WTC11 (cell line): ENCODE results near the gene DNAJC6. TPM values are rescaled to one million over a fixed set of nuclear protein-coding genes. Genes with fewer than 3 reads are reported as not detected.

ENCODE experiments used
- ATF1 ChIP-seq: sonication (generic); formaldehyde crosslinking; IDR thresholded peaks from 2 replicates; pipeline ENCODE4 v1.8.1; 2023; ENCODE audit warnings: mild to moderate bottlenecking, moderate library complexity, missing genetic modification reagents
- CREB1 ChIP-seq: sonication (generic); formaldehyde crosslinking; IDR thresholded peaks from 2 replicates; pipeline ENCODE4 v1.8.0; 2023; ENCODE audit warnings: mild to moderate bottlenecking, missing genetic modification reagents
- CREM ChIP-seq: sonication (generic); formaldehyde crosslinking; IDR thresholded peaks from 2 replicates; pipeline ENCODE4 v1.8.1; 2022; ENCODE audit warnings: mild to moderate bottlenecking, missing genetic modification reagents, moderate library complexity
- ESRRA ChIP-seq: sonication (generic); formaldehyde crosslinking; IDR thresholded peaks from 2 replicates; pipeline ENCODE4 v1.8.1; 2022; ENCODE audit warnings: mild to moderate bottlenecking, missing genetic modification reagents, borderline replicate concordance
- FOXJ3 ChIP-seq: sonication (generic); formaldehyde crosslinking; IDR thresholded peaks from 2 replicates; pipeline ENCODE4 v1.9.0; 2021; ENCODE audit warnings: missing genetic modification reagents, mild to moderate bottlenecking, borderline replicate concordance
- FOXK1 ChIP-seq: sonication (generic); formaldehyde crosslinking; IDR thresholded peaks from 2 replicates; pipeline ENCODE4 v1.8.0; 2022; ENCODE audit warnings: mild to moderate bottlenecking, moderate library complexity, missing genetic modification reagents
- FOXP1 ChIP-seq: sonication (generic); formaldehyde crosslinking; IDR thresholded peaks from 2 replicates; pipeline ENCODE4 v1.8.0; 2022; ENCODE audit warnings: missing genetic modification reagents, mild to moderate bottlenecking, moderate library complexity, borderline replicate concordance
- GRHL2 ChIP-seq: fragments of 250-450 bp; sonication (Bioruptor Pico); IDR thresholded peaks from 2 replicates; pipeline ENCODE4 v1.8.0; 2022; ENCODE audit warnings: mild to moderate bottlenecking, moderate library complexity; ENCODE audit not compliant: insufficient replicate concordance, severe bottlenecking
- GTF2I ChIP-seq: fragments of 250-450 bp; sonication (Bioruptor Pico); conservative IDR thresholded peaks from 2 replicates; pipeline ENCODE4 v1.4.0; 2021; ENCODE audit warnings: mild to moderate bottlenecking
- JUN ChIP-seq: sonication (generic); formaldehyde crosslinking; IDR thresholded peaks from 2 replicates; pipeline ENCODE4 v1.8.0; 2023; ENCODE audit warnings: mild to moderate bottlenecking, missing genetic modification reagents
- NFE2L1 ChIP-seq: sonication (generic); formaldehyde crosslinking; IDR thresholded peaks from 2 replicates; pipeline ENCODE4 v1.8.1; 2023; ENCODE audit warnings: missing genetic modification reagents
- NFYB ChIP-seq: sonication (generic); formaldehyde crosslinking; conservative IDR thresholded peaks from 2 replicates; pipeline ENCODE4 v1.8.0; 2022; ENCODE audit warnings: low read depth, missing genetic modification reagents
- NR1H2 ChIP-seq: sonication (generic); formaldehyde crosslinking; IDR thresholded peaks from 2 replicates; pipeline ENCODE4 v1.9.0; 2021; ENCODE audit warnings: mild to moderate bottlenecking, moderate library complexity, missing genetic modification reagents
- NR2C2 ChIP-seq: sonication (generic); formaldehyde crosslinking; IDR thresholded peaks from 2 replicates; pipeline ENCODE4 v1.8.0; 2022; ENCODE audit warnings: mild to moderate bottlenecking, missing genetic modification reagents
- OVOL2 ChIP-seq: fragments of 250-450 bp; sonication (Bioruptor Pico); IDR thresholded peaks from 2 replicates; pipeline ENCODE4 v1.9.0; 2021; ENCODE audit warnings: mild to moderate bottlenecking, borderline replicate concordance
- PRRX2 ChIP-seq: fragments of 250-450 bp; sonication (Bioruptor Pico); IDR thresholded peaks from 2 replicates; pipeline ENCODE4 v1.8.0; 2021; ENCODE audit warnings: mild to moderate bottlenecking
- SMAD4 ChIP-seq: sonication (generic); formaldehyde crosslinking; IDR thresholded peaks from 2 replicates; pipeline ENCODE4 v1.8.0; 2022; ENCODE audit warnings: mild to moderate bottlenecking, missing genetic modification reagents
- TCF7 ChIP-seq: sonication (generic); formaldehyde crosslinking; IDR thresholded peaks from 2 replicates; pipeline ENCODE4 v1.8.0; 2022; ENCODE audit warnings: mild to moderate bottlenecking, low read depth, missing genetic modification reagents, moderate library complexity
- ZBTB21 ChIP-seq: sonication (generic); formaldehyde crosslinking; IDR thresholded peaks from 2 replicates; pipeline ENCODE4 v1.8.1; 2023; ENCODE audit warnings: mild to moderate bottlenecking, missing genetic modification reagents, borderline replicate concordance
- ZNF138 ChIP-seq: sonication (generic); formaldehyde crosslinking; conservative IDR thresholded peaks from 2 replicates; pipeline ENCODE4 v1.8.1; 2022; ENCODE audit warnings: mild to moderate bottlenecking, moderate library complexity, missing genetic modification reagents
- ZNF219 ChIP-seq: sonication (generic); formaldehyde crosslinking; IDR thresholded peaks from 2 replicates; pipeline ENCODE4 v1.8.0; 2023; ENCODE audit warnings: missing genetic modification reagents, mild to moderate bottlenecking, borderline replicate concordance
- ZNF396 ChIP-seq: fragments of 250-450 bp; sonication (Bioruptor Pico); IDR thresholded peaks from 2 replicates; pipeline ENCODE4 v1.8.0; 2021; ENCODE audit warnings: mild to moderate bottlenecking, moderate library complexity, borderline replicate concordance
- ZNF671 ChIP-seq: fragments of 250-450 bp; sonication (Bioruptor Pico); IDR thresholded peaks from 2 replicates; pipeline ENCODE4 v1.8.0; 2021; ENCODE audit warnings: mild to moderate bottlenecking
- total RNA-seq: library from RNA; stranded (reverse); gene quantifications from 3 replicates; pipeline ENCODE4 v1.2.3, GENCODE V29; 2021
- TF ChIP-seq, protein P1 (sequence below): fragments of 250-450 bp; sonication (Bioruptor Pico); IDR thresholded peaks from 2 replicates; pipeline ENCODE4 v1.8.0; 2021; ENCODE audit warnings: mild to moderate bottlenecking
- TF ChIP-seq, protein P2 (sequence below): sonication (generic); formaldehyde crosslinking; IDR thresholded peaks from 2 replicates; pipeline ENCODE4 v1.8.0; 2022; ENCODE audit warnings: missing genetic modification reagents
- TF ChIP-seq, protein P3 (sequence below): fragments of 200-600 bp; IDR thresholded peaks from 2 replicates; pipeline ENCODE4 v1.8.0; 2022; ENCODE audit warnings: antibody characterized with exemption
- TF ChIP-seq, protein P4 (sequence below): fragments of 250-450 bp; sonication (Bioruptor Pico); IDR thresholded peaks from 2 replicates; pipeline ENCODE4 v2.1.2; 2022; ENCODE audit warnings: mild to moderate bottlenecking, moderate library complexity
- TF ChIP-seq, protein P5 (sequence below): sonication (generic); formaldehyde crosslinking; IDR thresholded peaks from 2 replicates; pipeline ENCODE4 v1.8.0; 2022; ENCODE audit warnings: mild to moderate bottlenecking, missing genetic modification reagents
- TF ChIP-seq, protein P6 (sequence below): sonication (generic); formaldehyde crosslinking; IDR thresholded peaks from 2 replicates; pipeline ENCODE4 v1.8.1; 2022; ENCODE audit warnings: low read depth, mild to moderate bottlenecking, moderate library complexity, missing genetic modification reagents, borderline replicate concordance

Gene DNAJC6
- total RNA-seq, 1 experiment from 2014 or later, result 9.1 TPM

DNA sequence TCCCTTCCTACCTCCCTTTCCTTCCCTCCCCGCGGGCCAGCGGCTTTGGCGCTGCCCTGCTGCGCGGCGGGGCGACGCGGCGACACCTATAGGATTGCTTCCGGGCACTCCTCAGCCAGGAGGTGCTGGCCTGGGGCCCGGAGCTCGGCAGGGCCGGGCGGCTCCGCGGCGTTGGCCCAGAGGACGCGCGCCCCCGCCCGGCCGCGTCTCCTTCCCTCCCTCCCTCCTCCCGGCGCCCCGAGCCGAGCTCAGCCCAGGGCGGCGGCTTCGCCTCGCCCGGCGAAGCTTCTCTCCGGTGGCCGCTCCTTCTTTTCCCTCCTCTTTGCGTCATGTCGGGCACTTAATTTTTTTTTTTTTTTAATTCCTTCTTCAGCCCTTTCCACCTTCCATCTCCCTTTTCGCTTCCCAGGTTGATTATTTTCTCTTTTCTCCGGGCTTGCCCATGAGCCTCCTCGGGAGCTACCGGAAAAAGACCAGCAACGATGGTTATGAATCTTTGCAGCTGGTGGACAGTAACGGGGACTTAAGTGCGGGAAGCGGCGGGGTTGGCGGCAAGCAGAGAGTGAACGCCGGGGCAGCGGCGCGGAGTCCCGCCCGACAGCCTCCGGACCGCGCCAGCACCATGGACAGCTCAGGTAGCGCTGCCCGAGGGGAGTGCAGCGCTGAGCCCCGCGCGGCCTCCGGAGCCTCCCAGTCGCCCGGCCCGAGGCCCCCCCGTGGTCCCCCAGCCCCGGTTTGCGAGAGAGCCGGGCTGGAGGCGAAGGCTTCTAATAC lies at the start of gene DNAJC6 (continued):
- peak; percentile 69; the same call in 1 of the 2 replicates for TF ChIP-seq CREM (CRISPR knock-in tag)
- TF ChIP-seq, protein P1, sequence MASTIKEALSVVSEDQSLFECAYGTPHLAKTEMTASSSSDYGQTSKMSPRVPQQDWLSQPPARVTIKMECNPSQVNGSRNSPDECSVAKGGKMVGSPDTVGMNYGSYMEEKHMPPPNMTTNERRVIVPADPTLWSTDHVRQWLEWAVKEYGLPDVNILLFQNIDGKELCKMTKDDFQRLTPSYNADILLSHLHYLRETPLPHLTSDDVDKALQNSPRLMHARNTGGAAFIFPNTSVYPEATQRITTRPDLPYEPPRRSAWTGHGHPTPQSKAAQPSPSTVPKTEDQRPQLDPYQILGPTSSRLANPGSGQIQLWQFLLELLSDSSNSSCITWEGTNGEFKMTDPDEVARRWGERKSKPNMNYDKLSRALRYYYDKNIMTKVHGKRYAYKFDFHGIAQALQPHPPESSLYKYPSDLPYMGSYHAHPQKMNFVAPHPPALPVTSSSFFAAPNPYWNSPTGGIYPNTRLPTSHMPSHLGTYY (CRISPR knock-in tag), result no peak
- TF ChIP-seq NR1H2 (CRISPR knock-in tag), result peak; percentile 67; the same call in 1 of the 2 replicates
- TF ChIP-seq, protein P2, sequence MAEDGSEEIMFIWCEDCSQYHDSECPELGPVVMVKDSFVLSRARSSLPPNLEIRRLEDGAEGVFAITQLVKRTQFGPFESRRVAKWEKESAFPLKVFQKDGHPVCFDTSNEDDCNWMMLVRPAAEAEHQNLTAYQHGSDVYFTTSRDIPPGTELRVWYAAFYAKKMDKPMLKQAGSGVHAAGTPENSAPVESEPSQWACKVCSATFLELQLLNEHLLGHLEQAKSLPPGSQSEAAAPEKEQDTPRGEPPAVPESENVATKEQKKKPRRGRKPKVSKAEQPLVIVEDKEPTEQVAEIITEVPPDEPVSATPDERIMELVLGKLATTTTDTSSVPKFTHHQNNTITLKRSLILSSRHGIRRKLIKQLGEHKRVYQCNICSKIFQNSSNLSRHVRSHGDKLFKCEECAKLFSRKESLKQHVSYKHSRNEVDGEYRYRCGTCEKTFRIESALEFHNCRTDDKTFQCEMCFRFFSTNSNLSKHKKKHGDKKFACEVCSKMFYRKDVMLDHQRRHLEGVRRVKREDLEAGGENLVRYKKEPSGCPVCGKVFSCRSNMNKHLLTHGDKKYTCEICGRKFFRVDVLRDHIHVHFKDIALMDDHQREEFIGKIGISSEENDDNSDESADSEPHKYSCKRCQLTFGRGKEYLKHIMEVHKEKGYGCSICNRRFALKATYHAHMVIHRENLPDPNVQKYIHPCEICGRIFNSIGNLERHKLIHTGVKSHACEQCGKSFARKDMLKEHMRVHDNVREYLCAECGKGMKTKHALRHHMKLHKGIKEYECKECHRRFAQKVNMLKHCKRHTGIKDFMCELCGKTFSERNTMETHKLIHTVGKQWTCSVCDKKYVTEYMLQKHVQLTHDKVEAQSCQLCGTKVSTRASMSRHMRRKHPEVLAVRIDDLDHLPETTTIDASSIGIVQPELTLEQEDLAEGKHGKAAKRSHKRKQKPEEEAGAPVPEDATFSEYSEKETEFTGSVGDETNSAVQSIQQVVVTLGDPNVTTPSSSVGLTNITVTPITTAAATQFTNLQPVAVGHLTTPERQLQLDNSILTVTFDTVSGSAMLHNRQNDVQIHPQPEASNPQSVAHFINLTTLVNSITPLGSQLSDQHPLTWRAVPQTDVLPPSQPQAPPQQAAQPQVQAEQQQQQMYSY, result peak; percentile 48; the same call in 1 of the 2 replicates
- peak; percentile 96 for TF ChIP-seq JUN
- peak; percentile 93; the same call in 1 of the 2 replicates for TF ChIP-seq ESRRA (CRISPR knock-in tag)
- peak; percentile 93; the same call in 1 of the 2 replicates for TF ChIP-seq ZNF219 (CRISPR knock-in tag)
- no peak for TF ChIP-seq NR2C2 (CRISPR knock-in tag)
- TF ChIP-seq CREB1, result peak; percentile 92
- TF ChIP-seq, protein P3, sequence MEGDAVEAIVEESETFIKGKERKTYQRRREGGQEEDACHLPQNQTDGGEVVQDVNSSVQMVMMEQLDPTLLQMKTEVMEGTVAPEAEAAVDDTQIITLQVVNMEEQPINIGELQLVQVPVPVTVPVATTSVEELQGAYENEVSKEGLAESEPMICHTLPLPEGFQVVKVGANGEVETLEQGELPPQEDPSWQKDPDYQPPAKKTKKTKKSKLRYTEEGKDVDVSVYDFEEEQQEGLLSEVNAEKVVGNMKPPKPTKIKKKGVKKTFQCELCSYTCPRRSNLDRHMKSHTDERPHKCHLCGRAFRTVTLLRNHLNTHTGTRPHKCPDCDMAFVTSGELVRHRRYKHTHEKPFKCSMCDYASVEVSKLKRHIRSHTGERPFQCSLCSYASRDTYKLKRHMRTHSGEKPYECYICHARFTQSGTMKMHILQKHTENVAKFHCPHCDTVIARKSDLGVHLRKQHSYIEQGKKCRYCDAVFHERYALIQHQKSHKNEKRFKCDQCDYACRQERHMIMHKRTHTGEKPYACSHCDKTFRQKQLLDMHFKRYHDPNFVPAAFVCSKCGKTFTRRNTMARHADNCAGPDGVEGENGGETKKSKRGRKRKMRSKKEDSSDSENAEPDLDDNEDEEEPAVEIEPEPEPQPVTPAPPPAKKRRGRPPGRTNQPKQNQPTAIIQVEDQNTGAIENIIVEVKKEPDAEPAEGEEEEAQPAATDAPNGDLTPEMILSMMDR, result no peak
- TF ChIP-seq FOXJ3, result 0 out of 2 replicates have a peak, but pooled peaks have one; percentile 45
- no peak for TF ChIP-seq OVOL2 (CRISPR knock-in tag)
- TF ChIP-seq TCF7 (CRISPR knock-in tag), result peak; percentile 92; the same call in 1 of the 2 replicates
- TF ChIP-seq ZNF396 (CRISPR knock-in tag), result no peak
- TF ChIP-seq NFE2L1 (CRISPR knock-in tag), result peak; percentile 85; the same call in 1 of the 2 replicates
- no peak for TF ChIP-seq ZBTB21
- TF ChIP-seq ZNF138 (CRISPR knock-in tag), result no peak
- TF ChIP-seq SMAD4 (CRISPR knock-in tag), result peak; percentile 87
- peak; percentile 36; the same call in 1 of the 2 replicates for TF ChIP-seq NFYB (CRISPR knock-in tag)
- TF ChIP-seq PRRX2 (CRISPR knock-in tag), result no peak
- TF ChIP-seq ZNF671 (CRISPR knock-in tag), result no peak
- TF ChIP-seq, protein P4, sequence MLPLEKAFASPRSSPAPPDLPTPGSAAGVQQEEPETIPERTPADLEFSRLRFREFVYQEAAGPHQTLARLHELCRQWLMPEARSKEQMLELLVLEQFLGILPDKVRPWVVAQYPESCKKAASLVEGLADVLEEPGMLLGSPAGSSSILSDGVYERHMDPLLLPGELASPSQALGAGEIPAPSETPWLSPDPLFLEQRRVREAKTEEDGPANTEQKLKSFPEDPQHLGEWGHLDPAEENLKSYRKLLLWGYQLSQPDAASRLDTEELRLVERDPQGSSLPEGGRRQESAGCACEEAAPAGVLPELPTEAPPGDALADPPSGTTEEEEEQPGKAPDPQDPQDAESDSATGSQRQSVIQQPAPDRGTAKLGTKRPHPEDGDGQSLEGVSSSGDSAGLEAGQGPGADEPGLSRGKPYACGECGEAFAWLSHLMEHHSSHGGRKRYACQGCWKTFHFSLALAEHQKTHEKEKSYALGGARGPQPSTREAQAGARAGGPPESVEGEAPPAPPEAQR (CRISPR knock-in tag), result no peak
- TF ChIP-seq FOXK1 (CRISPR knock-in tag), result peak; percentile 85
- no peak for TF ChIP-seq GRHL2
- TF ChIP-seq GTF2I, result no peak
- TF ChIP-seq, protein P5, sequence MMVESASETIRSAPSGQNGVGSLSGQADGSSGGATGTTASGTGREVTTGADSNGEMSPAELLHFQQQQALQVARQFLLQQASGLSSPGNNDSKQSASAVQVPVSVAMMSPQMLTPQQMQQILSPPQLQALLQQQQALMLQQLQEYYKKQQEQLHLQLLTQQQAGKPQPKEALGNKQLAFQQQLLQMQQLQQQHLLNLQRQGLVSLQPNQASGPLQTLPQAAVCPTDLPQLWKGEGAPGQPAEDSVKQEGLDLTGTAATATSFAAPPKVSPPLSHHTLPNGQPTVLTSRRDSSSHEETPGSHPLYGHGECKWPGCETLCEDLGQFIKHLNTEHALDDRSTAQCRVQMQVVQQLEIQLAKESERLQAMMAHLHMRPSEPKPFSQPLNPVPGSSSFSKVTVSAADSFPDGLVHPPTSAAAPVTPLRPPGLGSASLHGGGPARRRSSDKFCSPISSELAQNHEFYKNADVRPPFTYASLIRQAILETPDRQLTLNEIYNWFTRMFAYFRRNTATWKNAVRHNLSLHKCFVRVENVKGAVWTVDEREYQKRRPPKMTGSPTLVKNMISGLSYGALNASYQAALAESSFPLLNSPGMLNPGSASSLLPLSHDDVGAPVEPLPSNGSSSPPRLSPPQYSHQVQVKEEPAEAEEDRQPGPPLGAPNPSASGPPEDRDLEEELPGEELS, result peak; percentile 98
- TF ChIP-seq ATF1, result peak; percentile 87; the same call in 1 of the 2 replicates
- peak; percentile 96 for TF ChIP-seq FOXP1 (CRISPR knock-in tag)
- TF ChIP-seq, protein P6, sequence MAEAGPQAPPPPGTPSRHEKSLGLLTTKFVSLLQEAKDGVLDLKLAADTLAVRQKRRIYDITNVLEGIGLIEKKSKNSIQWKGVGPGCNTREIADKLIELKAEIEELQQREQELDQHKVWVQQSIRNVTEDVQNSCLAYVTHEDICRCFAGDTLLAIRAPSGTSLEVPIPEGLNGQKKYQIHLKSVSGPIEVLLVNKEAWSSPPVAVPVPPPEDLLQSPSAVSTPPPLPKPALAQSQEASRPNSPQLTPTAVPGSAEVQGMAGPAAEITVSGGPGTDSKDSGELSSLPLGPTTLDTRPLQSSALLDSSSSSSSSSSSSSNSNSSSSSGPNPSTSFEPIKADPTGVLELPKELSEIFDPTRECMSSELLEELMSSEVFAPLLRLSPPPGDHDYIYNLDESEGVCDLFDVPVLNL (CRISPR knock-in tag), result peak; percentile 67
